WTC11 (cell line): Measurements from ENCODE around the gene LACC1. TPM values are rescaled to one million over a fixed set of nuclear protein-coding genes. Genes with fewer than 3 reads are reported as not detected.

Source experiments
- ATAC-seq: fragments of 200-7000 bp; cut with Tn5 transposase; 2 replicates; pipeline ENCODE4 v1.10.0; 2021; ENCODE audit warnings: mild to moderate bottlenecking, moderate library complexity
- CTCF ChIA-PET: fragments of 300-600 bp; sonication (Branson Sonifier 250); formaldehyde crosslinking; loops from one replicate; lab custom pipeline; 2021; ENCODE audit warnings: antibody characterized with exemption; lab: Charles Lee
- POLR2A ChIA-PET: fragments of 350-600 bp; sonication (Branson Sonifier 250); formaldehyde crosslinking; loops from one replicate; lab custom pipeline; 2021; ENCODE audit warnings: antibody characterized with exemption; lab: Charles Lee
- DNase-seq: peaks from one replicate; pipeline ENCODE4 v3.0.0; 2021; ENCODE audit warnings: low spot score
- H3K27ac Mint-ChIP-seq: 2 replicates; pipeline ENCODE4 v1.8.0; 2021; ENCODE audit warnings: mixed read lengths
- H3K27me3 Mint-ChIP-seq: 2 replicates; pipeline ENCODE4 v1.8.0; 2021; ENCODE audit warnings: low read depth, mild to moderate bottlenecking, moderate library complexity, mixed read lengths
- H3K36me3 Mint-ChIP-seq: 2 replicates; pipeline ENCODE4 v1.8.0; 2021; ENCODE audit warnings: mixed read lengths
- H3K4me1 Mint-ChIP-seq: 2 replicates; pipeline ENCODE4 v1.8.0; 2022; ENCODE audit warnings: mixed read lengths
- H3K4me3 Mint-ChIP-seq: 2 replicates; pipeline ENCODE4 v1.8.0; 2021; ENCODE audit warnings: mild to moderate bottlenecking, moderate library complexity, mixed read lengths
- H3K9me3 Mint-ChIP-seq: 2 replicates; pipeline ENCODE4 v1.8.0; 2021; ENCODE audit warnings: mixed read lengths
- CBFB ChIP-seq: sonication (generic); formaldehyde crosslinking; IDR thresholded peaks from 2 replicates; pipeline ENCODE4 v1.8.1; 2022; ENCODE audit warnings: mild to moderate bottlenecking, low read depth, missing genetic modification reagents
- CTCF ChIP-seq: fragments of 200-600 bp; IDR thresholded peaks from 2 replicates; pipeline ENCODE4 v1.8.0; 2022; ENCODE audit warnings: antibody characterized with exemption
- FOXJ3 ChIP-seq: sonication (generic); formaldehyde crosslinking; IDR thresholded peaks from 2 replicates; pipeline ENCODE4 v1.9.0; 2021; ENCODE audit warnings: missing genetic modification reagents, mild to moderate bottlenecking, borderline replicate concordance
- GRHL2 ChIP-seq: fragments of 250-450 bp; sonication (Bioruptor Pico); IDR thresholded peaks from 2 replicates; pipeline ENCODE4 v1.8.0; 2022; ENCODE audit warnings: mild to moderate bottlenecking, moderate library complexity; ENCODE audit not compliant: insufficient replicate concordance, severe bottlenecking
- IRF2 ChIP-seq: sonication (generic); formaldehyde crosslinking; IDR thresholded peaks from 2 replicates; pipeline ENCODE4 v1.8.0; 2022; ENCODE audit warnings: low read depth, missing genetic modification reagents, borderline replicate concordance
- NFYB ChIP-seq: sonication (generic); formaldehyde crosslinking; conservative IDR thresholded peaks from 2 replicates; pipeline ENCODE4 v1.8.0; 2022; ENCODE audit warnings: low read depth, missing genetic modification reagents
- NR3C1 ChIP-seq: sonication (generic); formaldehyde crosslinking; conservative IDR thresholded peaks from 2 replicates; pipeline ENCODE4 v1.8.1; 2023; ENCODE audit warnings: low read depth, mild to moderate bottlenecking, missing genetic modification reagents
- RELA ChIP-seq: sonication (generic); formaldehyde crosslinking; IDR thresholded peaks from 2 replicates; pipeline ENCODE4 v1.8.1; 2022; ENCODE audit warnings: missing genetic modification reagents, mild to moderate bottlenecking, borderline replicate concordance
- RORB ChIP-seq: fragments of 250-450 bp; sonication (Bioruptor Pico); IDR thresholded peaks from 2 replicates; pipeline ENCODE4 v1.9.0; 2021; ENCODE audit warnings: mild to moderate bottlenecking
- SOX15 ChIP-seq: fragments of 250-450 bp; sonication (Bioruptor Pico); IDR thresholded peaks from 2 replicates; pipeline ENCODE4 v1.9.0; 2021; ENCODE audit warnings: mild to moderate bottlenecking
- TCF7 ChIP-seq: sonication (generic); formaldehyde crosslinking; IDR thresholded peaks from 2 replicates; pipeline ENCODE4 v1.8.0; 2022; ENCODE audit warnings: mild to moderate bottlenecking, low read depth, missing genetic modification reagents, moderate library complexity
- TEAD4 ChIP-seq: sonication (generic); formaldehyde crosslinking; IDR thresholded peaks from 2 replicates; pipeline ENCODE4 v1.8.0; 2022; ENCODE audit warnings: mild to moderate bottlenecking, missing genetic modification reagents
- ZNF121 ChIP-seq: sonication (generic); formaldehyde crosslinking; IDR thresholded peaks from 2 replicates; pipeline ENCODE4 v1.8.0; 2023; ENCODE audit warnings: missing genetic modification reagents
- ZNF416 ChIP-seq: fragments of 250-450 bp; sonication (Bioruptor Pico); IDR thresholded peaks from 2 replicates; pipeline ENCODE4 v1.9.0; 2021; ENCODE audit warnings: mild to moderate bottlenecking, inconsistent platforms
- ZNF423 ChIP-seq: fragments of 250-450 bp; sonication (Bioruptor Pico); IDR thresholded peaks from 2 replicates; pipeline ENCODE4 v2.1.2; 2022; ENCODE audit warnings: mild to moderate bottlenecking, moderate library complexity
- ZNF532 ChIP-seq: fragments of 250-450 bp; sonication (Bioruptor Pico); IDR thresholded peaks from 2 replicates; pipeline ENCODE4 v1.9.0; 2021; ENCODE audit warnings: mild to moderate bottlenecking, borderline replicate concordance
- ZNF671 ChIP-seq: fragments of 250-450 bp; sonication (Bioruptor Pico); IDR thresholded peaks from 2 replicates; pipeline ENCODE4 v1.8.0; 2021; ENCODE audit warnings: mild to moderate bottlenecking
- total RNA-seq: library from RNA; stranded (reverse); gene quantifications from 3 replicates; pipeline ENCODE4 v1.2.3, GENCODE V29; 2021
- TF ChIP-seq, protein P1 (sequence below): sonication (generic); formaldehyde crosslinking; IDR thresholded peaks from 2 replicates; pipeline ENCODE4 v1.8.1; 2022; ENCODE audit warnings: low read depth, mild to moderate bottlenecking, moderate library complexity, missing genetic modification reagents, borderline replicate concordance
- TF ChIP-seq, protein P2 (sequence below): sonication (generic); formaldehyde crosslinking; IDR thresholded peaks from 2 replicates; pipeline ENCODE4 v1.8.0; 2023; ENCODE audit warnings: mild to moderate bottlenecking, missing genetic modification reagents

Gene LACC1
- total RNA-seq, 1 experiment from 2014 or later = 5.5 TPM

- ChIA-PET CTCF (interaction anchor here (1.0 to 1.6 kb wide), 2 partner anchors 17 to 137 kb away, joined by 3 to 4 read pairs; no protein-coding TSS in a partner anchor), POLR2A (no interaction called here)
- TF ChIP-seq, protein P1, sequence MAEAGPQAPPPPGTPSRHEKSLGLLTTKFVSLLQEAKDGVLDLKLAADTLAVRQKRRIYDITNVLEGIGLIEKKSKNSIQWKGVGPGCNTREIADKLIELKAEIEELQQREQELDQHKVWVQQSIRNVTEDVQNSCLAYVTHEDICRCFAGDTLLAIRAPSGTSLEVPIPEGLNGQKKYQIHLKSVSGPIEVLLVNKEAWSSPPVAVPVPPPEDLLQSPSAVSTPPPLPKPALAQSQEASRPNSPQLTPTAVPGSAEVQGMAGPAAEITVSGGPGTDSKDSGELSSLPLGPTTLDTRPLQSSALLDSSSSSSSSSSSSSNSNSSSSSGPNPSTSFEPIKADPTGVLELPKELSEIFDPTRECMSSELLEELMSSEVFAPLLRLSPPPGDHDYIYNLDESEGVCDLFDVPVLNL (CRISPR knock-in tag) = no peak
- TF ChIP-seq ZNF671 (CRISPR knock-in tag) = no peak
- TF ChIP-seq ZNF532 = no peak
- Mint-ChIP-seq H3K27ac (no peak overlapping the region), H3K27me3 (no peaks in the 10 kb centered on the region), H3K4me1 (no peaks in the 10 kb centered on the region), H3K4me3 (no peak overlapping the region), H3K9me3 (no peaks in the 10 kb centered on the region), H3K36me3 (no peaks in the 10 kb centered on the region)
- DNase-seq (no peak), ATAC-seq (no peak)
Observed at GRCh38 chr13:43911278-43911677, 31.6 kb downstream of the LACC1 start.

DNA sequence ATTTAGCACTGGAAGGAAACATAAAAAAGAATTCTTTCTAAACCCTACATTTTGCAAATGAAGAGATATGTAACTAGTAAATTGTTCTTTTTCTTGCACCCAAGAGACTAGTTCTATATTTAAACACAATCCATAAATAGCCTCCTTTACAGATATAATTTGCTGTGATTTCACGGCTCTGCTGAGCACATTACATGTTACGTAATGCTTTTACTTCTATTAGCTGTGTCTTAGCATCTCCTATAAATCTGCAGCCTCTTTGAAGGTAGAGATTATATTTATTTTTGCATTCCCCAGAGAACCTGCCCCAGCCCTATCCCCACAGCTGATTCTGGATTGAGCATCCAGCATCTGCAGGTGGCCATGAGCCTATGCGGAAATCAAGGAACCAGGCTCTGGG is 32.2 kb downstream of the LACC1 start:
- no peaks in the 10 kb centered on the region for H3K4me1 Mint-ChIP-seq
- no peaks in the 10 kb centered on the region for H3K36me3 Mint-ChIP-seq
- DNase-seq = no peak
- no peak for TF ChIP-seq NFYB (CRISPR knock-in tag)
- TF ChIP-seq SOX15 (CRISPR knock-in tag) = no peak
- TF ChIP-seq TEAD4 = no peak
- TF ChIP-seq, protein P1 (CRISPR knock-in tag) = no peak
- TF ChIP-seq NR3C1 (CRISPR knock-in tag) = no peak
- TF ChIP-seq, all 79 proteins: peak for 0
- CTCF ChIA-PET = interaction anchor here (1.6 kb wide), 1 partner anchor 137 kb away, joined by 4 read pairs; no protein-coding TSS in a partner anchor
- Mint-ChIP-seq H3K27me3 (no peaks in the 10 kb centered on the region), H3K27ac (no peak overlapping the region), H3K9me3 (no peaks in the 10 kb centered on the region), H3K4me3 (no peak overlapping the region)
- ATAC-seq = no peak
- POLR2A ChIA-PET = no interaction called here

DNA sequence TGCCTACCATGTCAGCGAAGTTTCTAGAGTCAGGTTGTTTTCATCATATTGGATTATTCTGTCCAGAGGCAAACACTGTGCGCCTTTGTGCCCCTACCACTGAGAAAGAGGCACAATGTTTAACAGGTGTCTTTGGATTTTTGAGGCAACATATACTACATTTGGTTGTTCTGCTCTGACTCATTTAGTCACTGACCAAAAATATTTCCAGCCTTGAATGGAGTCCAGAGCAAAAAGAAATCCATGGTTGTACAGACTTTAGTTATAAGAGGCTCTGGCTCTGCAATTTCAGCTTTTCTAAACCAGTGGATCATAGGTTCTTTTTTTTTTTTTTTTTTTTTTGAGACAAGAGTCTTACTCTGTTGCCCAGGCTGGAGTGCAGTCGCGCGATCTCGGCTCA is 35.7 kb downstream of the LACC1 start:
- Mint-ChIP-seq H3K27ac (no peak overlapping the region), H3K4me3 (no peak overlapping the region), H3K27me3 (no peaks in the 10 kb centered on the region), H3K9me3 (no peaks in the 10 kb centered on the region), H3K4me1 (no peaks in the 10 kb centered on the region), H3K36me3 (no peaks in the 10 kb centered on the region)
- ATAC-seq (no peak), DNase-seq (no peak)
- CTCF ChIA-PET = interaction anchor here (1.2 kb wide), 1 partner anchor 202 kb away, joined by 3 read pairs; no protein-coding TSS in a partner anchor
- POLR2A ChIA-PET = no interaction called here
- TF ChIP-seq ZNF121 (CRISPR knock-in tag) = no peak
- TF ChIP-seq CBFB (CRISPR knock-in tag) = no peak
- no peak for TF ChIP-seq FOXJ3 (CRISPR knock-in tag)
- no peak for TF ChIP-seq IRF2 (CRISPR knock-in tag)
- no peak for TF ChIP-seq ZNF423 (CRISPR knock-in tag)
- no peak for TF ChIP-seq TCF7

DNA sequence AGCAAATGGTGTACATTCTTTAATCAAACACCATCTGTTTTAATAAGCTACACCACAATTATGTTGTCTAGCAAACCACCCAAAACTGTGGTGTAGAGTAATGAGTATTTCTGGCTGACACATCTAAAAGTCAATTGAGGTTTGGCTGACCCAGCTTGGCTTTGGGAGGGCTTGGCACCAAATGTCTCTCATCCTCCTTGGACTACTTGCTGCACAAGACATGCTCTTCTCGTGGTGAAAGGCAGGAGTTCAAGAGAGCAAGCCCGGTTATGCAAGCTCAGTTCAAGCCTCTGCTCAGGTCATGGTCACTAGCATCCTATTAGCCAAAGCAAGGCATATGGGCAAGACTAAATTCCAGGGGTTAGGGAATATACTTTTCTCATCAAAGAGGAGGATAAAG is 37.1 kb downstream of the LACC1 start:
- ATAC-seq = no peak
- no peak for DNase-seq
- no peaks in the 10 kb centered on the region for H3K36me3 Mint-ChIP-seq
- POLR2A ChIA-PET = no interaction called here
- CTCF ChIA-PET = no interaction called here
- no peaks in the 10 kb centered on the region for H3K4me1 Mint-ChIP-seq
- H3K4me3 Mint-ChIP-seq = no peak overlapping the region
- no peak overlapping the region for H3K27ac Mint-ChIP-seq
- H3K9me3 Mint-ChIP-seq = no peaks in the 10 kb centered on the region
- no peaks in the 10 kb centered on the region for H3K27me3 Mint-ChIP-seq
- no peak for TF ChIP-seq GRHL2 (CRISPR knock-in tag)
- no peak for TF ChIP-seq ZNF423 (CRISPR knock-in tag)
- no peak for TF ChIP-seq RELA (CRISPR knock-in tag)
- TF ChIP-seq FOXJ3 (CRISPR knock-in tag) = no peak
- TF ChIP-seq RORB (CRISPR knock-in tag) = no peak
- TF ChIP-seq ZNF416 = no peak
- TF ChIP-seq, protein P2, sequence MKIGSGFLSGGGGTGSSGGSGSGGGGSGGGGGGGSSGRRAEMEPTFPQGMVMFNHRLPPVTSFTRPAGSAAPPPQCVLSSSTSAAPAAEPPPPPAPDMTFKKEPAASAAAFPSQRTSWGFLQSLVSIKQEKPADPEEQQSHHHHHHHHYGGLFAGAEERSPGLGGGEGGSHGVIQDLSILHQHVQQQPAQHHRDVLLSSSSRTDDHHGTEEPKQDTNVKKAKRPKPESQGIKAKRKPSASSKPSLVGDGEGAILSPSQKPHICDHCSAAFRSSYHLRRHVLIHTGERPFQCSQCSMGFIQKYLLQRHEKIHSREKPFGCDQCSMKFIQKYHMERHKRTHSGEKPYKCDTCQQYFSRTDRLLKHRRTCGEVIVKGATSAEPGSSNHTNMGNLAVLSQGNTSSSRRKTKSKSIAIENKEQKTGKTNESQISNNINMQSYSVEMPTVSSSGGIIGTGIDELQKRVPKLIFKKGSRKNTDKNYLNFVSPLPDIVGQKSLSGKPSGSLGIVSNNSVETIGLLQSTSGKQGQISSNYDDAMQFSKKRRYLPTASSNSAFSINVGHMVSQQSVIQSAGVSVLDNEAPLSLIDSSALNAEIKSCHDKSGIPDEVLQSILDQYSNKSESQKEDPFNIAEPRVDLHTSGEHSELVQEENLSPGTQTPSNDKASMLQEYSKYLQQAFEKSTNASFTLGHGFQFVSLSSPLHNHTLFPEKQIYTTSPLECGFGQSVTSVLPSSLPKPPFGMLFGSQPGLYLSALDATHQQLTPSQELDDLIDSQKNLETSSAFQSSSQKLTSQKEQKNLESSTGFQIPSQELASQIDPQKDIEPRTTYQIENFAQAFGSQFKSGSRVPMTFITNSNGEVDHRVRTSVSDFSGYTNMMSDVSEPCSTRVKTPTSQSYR (CRISPR knock-in tag) = no peak
- TF ChIP-seq CTCF = no peak
